Endometrium (tissue), 2 donors: ENCODE measurements around the gene SLC12A4.
A peak's percentile ranks its signal among the peaks of the same experiment; 100 is the strongest.
"Not testable (repeated sequence)": the region's sequence is repeated elsewhere in the genome, so short reads cannot be mapped to it uniquely, and the experiment has no call there.

Source experiments
- FAIRE-seq: peaks from 2 replicates; lab custom pipeline; 2012; peaks lifted over from hg19 to GRCh38; lab: Jason Lieb, UNC
- donor health status: control.
- donor health status: control.

Gene SLC12A4

GRCh38 chr16:67941469-67942199, 26.8 kb downstream of the SLC12A4 start:
- no peak for FAIRE-seq

GRCh38 chr16:67940446-67941089, 27.9 kb downstream of the SLC12A4 start:
- no peak for FAIRE-seq

DNA sequence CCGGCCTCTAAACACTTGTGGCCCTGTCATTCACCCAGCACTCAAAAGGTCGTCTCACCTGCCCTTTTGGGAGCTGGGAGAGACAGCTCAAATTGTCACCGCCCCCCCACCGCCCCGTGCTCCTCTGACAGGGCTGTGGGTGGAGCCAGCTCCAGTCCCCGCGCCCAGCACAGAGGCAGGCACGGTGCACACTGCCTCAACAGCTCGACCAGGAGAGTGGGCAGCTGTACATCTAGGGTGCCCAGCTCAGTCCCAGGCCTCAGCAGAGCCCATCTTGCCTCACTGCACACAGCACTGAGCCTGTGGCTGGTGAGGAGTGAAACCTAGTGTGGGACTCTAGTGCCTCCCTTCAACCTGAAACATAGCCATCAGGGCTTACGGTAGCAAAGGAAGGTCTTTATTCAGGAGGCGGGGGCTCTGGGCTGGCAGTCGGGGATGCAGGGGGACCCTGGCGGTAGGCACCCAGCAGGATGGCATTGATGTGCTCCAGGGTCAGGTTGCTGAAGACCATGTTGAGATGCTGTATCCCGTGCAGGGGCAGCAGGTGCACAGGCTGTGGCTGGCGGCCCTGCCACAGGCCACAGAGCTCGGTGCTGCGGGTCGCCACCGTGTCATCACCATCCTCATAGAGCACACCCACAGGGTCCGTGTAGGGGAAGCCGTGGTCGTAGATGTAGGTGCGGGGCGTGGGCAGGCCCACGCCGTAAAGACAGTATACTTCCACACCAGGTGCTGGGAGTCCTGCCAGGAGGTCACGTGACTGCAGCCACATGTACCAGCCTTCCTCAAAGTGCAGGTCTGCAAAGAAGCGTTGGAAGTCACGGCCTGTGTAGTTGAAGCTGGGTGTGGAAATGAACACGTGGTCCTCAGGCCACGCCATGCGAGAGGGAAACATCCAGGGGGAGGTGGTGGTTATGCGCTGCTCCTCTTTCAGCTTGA, 28.7 kb downstream of the SLC12A4 start:
- no peak for FAIRE-seq

DNA sequence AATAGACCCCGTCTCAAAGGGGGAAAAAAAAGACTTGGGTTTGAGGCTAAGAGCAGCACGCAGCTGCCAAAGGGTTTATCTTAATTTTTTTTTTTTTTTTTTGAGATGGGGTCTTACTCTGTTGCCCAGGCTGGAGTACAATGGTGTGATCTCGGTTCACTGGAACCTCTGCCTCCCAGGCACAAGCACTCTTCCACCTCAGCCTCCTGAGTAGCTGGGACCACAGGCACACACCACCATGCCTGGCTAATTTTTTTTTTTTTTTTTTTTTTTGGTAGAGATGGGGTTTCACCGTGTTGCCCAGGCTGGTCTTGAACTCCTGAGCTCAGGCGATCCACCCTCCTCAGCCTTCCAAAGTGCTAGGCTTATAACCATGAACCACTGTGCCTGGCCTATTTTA, 30.7 kb downstream of the SLC12A4 start:
- not testable (repeated sequence) for FAIRE-seq

- FAIRE-seq = no peak
Measured at GRCh38 chr16:67936880-67937605, 31.4 kb downstream of the SLC12A4 start.

GRCh38 chr16:67936124-67936879, 32.1 kb downstream of the SLC12A4 start, which contains the start of gene PSMB10:
Gene PSMB10, minus strand, starts transcription at chr16:67936850. Its CDS starts 101 bp downstream, at chr16:67936749.
- FAIRE-seq = no peak

DNA sequence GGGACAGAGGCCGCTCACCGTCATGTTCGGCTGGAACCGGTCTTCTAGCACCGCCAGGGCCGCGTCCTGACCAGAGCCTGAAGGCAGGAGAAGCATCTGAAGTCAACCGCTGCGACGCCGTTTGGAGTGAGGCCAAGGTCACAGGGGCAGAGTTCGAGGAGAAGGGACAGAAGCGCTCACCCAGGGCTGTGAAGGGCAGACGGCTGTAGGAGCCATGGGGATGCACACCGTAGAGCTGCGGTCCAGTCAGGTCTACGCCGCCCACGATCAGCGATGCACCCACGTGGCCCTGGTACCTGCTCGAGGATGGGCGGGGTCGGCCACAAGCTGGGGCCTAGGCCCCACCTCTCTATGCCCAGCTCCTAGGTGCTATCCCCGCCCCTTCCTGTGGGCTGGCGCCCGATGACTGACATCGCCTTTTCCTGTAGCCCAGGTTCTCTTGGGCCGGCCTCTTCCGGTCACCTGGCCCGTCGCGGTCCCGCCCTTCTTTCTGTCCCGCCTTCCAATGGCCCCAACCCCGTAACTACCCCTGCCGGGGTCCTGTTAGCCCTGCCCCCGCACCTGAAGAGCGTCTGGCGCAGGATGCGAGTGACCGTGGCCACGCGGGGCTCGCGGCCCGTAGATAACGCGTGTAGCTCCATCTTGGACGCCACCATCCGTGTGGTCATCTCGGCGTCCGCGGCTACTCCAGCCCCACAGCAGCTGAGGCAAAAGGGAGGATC, 32.9 kb downstream of the SLC12A4 start:
- peak; percentile 92 for FAIRE-seq

GRCh38 chr16:67935101-67935401, 33.4 kb downstream of the SLC12A4 start:
- no peak for FAIRE-seq

DNA sequence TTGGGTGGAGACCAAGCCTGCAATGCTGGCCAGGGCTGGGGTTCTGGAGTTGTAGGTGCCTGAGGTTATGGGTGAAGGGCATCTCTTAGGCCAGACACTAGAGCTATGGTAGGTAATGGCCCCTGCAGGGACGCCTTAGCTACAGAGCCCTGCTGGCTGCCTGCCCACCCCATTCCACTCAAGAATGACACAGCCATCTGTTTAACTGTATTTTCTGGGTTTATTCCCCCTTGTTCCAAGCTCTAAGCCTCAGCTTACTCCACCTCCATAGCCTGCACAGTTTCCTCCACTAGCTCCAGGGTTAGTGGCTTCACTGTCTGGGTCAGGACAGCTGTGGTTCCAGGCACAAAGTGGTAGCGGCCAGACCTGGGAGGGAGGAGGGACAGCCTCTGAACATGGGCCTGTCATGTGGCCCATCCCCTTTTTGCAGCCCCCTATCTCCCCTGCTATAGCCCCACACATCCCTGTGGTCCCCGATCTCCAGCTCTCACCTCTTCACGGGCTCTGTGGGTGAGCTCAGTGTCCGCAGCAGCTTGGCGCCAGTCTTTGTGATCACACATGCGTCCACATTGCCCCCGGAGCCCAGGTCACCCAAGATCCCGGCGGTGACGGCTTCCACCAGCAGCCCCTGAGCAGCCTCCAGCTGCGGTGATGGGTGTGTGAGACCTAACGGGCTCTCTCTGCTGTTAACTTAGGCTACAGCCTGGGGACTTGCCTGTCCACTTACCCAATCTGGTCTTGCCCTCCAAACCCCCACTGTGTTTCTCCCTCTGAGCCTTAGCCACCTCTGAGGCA, 33.9 kb downstream of the SLC12A4 start:
- FAIRE-seq = no peak

DNA sequence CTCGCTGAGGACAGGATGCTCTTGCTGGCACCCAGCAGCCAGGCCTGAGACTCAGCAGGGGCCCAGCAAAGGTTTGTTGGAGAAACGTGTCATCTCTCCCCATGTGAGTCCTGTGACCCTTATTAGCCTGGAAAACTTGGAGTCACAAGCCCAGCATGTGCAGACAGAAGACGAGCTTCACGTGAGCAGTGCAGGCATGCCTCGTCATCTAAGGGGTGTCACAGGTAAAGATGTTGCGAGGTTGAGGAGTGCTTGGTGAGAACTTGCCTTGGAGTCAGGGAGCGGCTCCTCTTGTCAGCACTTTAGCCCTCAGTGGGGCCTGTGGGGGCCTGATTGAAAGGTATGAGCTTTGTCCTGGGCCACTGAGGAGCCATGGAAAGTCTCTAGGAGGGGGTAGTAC, 34.6 kb downstream of the SLC12A4 start:
- no peak for FAIRE-seq

DNA sequence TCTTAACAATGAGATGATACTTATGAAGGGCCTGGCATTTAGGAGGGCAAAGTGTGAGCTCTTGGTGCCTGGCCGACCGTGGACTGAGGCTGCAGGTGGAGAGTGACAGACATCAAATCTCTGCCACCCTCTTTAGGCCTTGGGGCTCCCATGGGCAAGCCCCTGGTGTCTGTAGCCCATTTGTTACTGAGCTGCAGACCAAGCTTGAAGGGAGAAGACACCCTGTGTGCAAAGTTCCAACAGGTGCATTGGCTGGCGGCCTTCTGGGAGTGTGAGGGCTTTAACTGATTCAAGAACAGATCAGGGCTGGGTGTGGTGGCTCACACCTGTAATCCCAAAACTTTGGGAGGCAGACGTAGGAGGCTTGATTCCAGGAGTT, 36.0 kb downstream of the SLC12A4 start:
- no peak for FAIRE-seq

- no peak for FAIRE-seq
Measured at GRCh38 chr16:67931712-67932461, 36.5 kb downstream of the SLC12A4 start, which contains the start of gene CTRL. Gene CTRL, minus strand, starts transcription at chr16:67931862. Its CDS starts 10 bp downstream, at chr16:67931852.

DNA sequence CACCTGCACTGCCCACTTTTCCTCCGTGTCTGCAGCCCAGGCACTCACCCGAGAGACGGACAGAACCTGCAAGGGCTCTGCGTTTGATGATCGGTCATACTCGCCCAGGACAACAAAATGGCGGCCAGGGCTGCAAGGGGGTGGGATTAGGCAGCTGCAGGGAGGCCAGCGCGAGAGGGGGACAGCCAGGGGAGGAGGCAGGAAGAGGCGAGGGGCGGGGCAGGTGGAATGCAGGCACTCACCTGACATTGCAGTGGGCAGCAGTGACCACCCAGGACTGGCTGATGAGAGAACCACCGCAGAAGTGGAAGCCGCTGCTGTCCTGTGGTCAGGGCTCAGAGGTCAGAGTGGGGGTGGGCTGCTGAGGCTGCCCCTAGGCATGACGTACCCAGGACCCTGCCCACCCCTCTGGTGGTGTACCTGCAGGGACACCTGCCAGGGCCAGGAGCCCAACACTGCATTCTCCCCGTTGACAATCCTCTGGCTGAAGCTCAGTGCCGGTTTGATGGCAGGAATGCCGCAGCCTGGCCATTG, 37.7 kb downstream of the SLC12A4 start:
- no peak for FAIRE-seq

DNA sequence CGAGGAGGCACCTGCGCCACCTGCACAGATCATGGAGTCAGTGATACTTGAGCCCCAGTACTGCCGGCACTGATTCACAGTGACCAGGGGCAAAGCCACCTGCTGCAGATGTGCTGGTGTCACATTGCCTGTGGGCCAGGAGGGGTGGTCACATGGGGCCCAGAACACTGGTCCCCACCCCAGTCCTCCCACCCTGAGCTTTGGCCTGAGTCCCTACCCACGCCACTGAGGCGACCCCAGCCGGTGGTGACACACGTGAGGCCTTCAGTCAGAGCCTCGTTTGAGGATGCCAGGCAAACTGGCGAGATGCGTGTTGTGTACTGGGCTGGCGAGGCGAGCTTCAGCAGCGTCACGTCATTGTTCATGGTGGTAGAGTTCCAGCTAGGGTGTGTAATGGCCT, 38.2 kb downstream of the SLC12A4 start:
- no peak for FAIRE-seq

- FAIRE-seq = no peak
Measured at GRCh38 chr16:67928561-67929364, 39.7 kb downstream of the SLC12A4 start.

GRCh38 chr16:67928147-67928546, 40.3 kb downstream of the SLC12A4 start:
- no peak for FAIRE-seq

DNA sequence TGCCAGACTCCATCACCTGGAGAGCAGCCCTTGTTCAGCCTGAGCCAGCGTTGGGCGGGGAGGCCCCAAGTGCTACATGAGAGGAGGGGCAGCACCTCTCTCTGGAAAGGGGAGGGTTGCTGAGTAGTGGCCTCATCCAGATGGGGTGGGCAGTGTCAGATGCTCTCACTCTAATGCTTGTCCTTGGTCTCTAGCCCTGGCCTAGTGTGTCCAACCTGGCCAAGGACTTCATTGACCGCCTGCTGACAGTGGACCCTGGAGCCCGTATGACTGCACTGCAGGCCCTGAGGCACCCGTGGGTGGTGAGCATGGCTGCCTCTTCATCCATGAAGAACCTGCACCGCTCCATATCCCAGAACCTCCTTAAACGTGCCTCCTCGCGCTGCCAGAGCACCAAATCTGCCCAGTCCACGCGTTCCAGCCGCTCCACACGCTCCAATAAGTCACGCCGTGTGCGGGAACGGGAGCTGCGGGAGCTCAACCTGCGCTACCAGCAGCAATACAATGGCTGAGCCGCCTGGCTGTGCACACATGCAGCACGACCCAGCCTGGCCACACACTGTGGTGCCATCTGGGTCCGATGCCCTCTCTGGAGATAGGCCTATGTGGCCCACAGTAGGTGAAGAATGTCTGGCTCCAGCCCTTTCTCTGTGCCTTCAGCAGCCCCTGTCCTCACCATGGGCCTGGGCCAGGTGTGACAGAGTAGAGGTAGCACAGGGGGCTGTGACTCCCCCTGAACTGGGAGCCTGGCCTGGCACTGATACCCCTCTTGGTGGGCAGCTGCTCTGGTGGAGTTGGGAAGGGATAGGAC, 41.1 kb downstream of the SLC12A4 start:
- FAIRE-seq = no peak
